ENCODE measurements around the gene RAP1GAP2. TPM values are rescaled to one million over a fixed set of nuclear protein-coding genes. Genes with fewer than 3 reads are reported as not detected.

The RAP1GAP2 gene
- total RNA-seq, 3 donors from 2014 or later: 26.6 to 45.3 (median 43.3) TPM

- DNase-seq: peak in 1 of 3 donors; percentile 41
- Histone ChIP-seq H3K4me1 (ENCODE audit: low read depth) (peaks cover 18% of the 10 kb centered on the region), H3K36me3 (ENCODE audit: low read depth) (no peaks in the 10 kb centered on the region), H3K4me3 (peak overlapping the region; percentile 19), H3K9me3 (no peaks in the 10 kb centered on the region)
- no peak for ATAC-seq
- intact Hi-C loops (cut with DNase I, micrococcal nuclease): no loop called here
- no peak for TF ChIP-seq CTCF (IDR thresholded peaks at IDR 0.05)
These were observed 56.6 kb downstream of the RAP1GAP2 start for GRCh38 chr17:2852729-2853282.

GRCh38 chr17:2853283-2854142 is 57.3 kb downstream of the RAP1GAP2 start:
- no peaks in the 10 kb centered on the region for H3K9me3 ChIP-seq
- H3K36me3 ChIP-seq (ENCODE audit: low read depth): no peaks in the 10 kb centered on the region
- TF ChIP-seq CTCF (IDR thresholded peaks at IDR 0.05): no peak
- peaks cover 18% of the 10 kb centered on the region for H3K4me1 ChIP-seq (ENCODE audit: low read depth)
- intact Hi-C loops (cut with DNase I, micrococcal nuclease): no loop called here
- H3K4me3 ChIP-seq: peak overlapping the region; percentile 19
- ATAC-seq (peak; percentile 76), DNase-seq (peak; percentile 42 to 77 (median 64))

- intact Hi-C loops (cut with DNase I, micrococcal nuclease): no loop called here
- no peaks in the 10 kb centered on the region for H3K36me3 ChIP-seq (ENCODE audit: low read depth)
- H3K9me3 ChIP-seq: no peaks in the 10 kb centered on the region
- H3K4me3 ChIP-seq: peak overlapping the region; percentile 19
- ATAC-seq (peak; percentile 61), DNase-seq (peak in 2 of 3 donors; percentile 37 to 58)
- TF ChIP-seq CTCF (IDR thresholded peaks at IDR 0.05): no peak
- H3K4me1 ChIP-seq (ENCODE audit: low read depth): peaks cover 18% of the 10 kb centered on the region
These were observed 58.2 kb downstream of the RAP1GAP2 start for GRCh38 chr17:2854143-2855055.

- intact Hi-C loops (cut with DNase I, micrococcal nuclease): no loop called here
- H3K36me3 ChIP-seq (ENCODE audit: low read depth): no peaks in the 10 kb centered on the region
- no peak for ATAC-seq
- H3K4me1 ChIP-seq (ENCODE audit: low read depth): peaks cover 18% of the 10 kb centered on the region
- DNase-seq: no peak
- H3K4me3 ChIP-seq: no peak overlapping the region
- no peak for TF ChIP-seq CTCF (IDR thresholded peaks at IDR 0.05)
- H3K9me3 ChIP-seq: no peaks in the 10 kb centered on the region
These were observed 58.9 kb downstream of the RAP1GAP2 start for GRCh38 chr17:2855063-2855600.

GRCh38 chr17:2856727-2857126 is 60.5 kb downstream of the RAP1GAP2 start:
- TF ChIP-seq CTCF (IDR thresholded peaks at IDR 0.05): no peak
- H3K36me3 ChIP-seq (ENCODE audit: low read depth): no peaks in the 10 kb centered on the region
- no peak overlapping the region for H3K4me3 ChIP-seq
- ATAC-seq (no peak), DNase-seq (no peak)
- H3K9me3 ChIP-seq: no peaks in the 10 kb centered on the region
- peaks cover 18% of the 10 kb centered on the region for H3K4me1 ChIP-seq (ENCODE audit: low read depth)
- intact Hi-C loops (cut with DNase I, micrococcal nuclease): no loop called here

All from mucosa of descending colon (tissue), 3 donors.